Measurements from ENCODE around the gene MBD5. TPM values are rescaled to one million over a fixed set of nuclear protein-coding genes. Genes with fewer than 3 reads are reported as not detected.
"Not testable (repeated sequence)": the region's sequence is repeated elsewhere in the genome, so short reads cannot be mapped to it uniquely, and the experiment has no call there.

Gene MBD5
- total RNA-seq, 1 donor from 2014 or later: 72.5 TPM

- intact Hi-C loops (cut with DNase I): no loop called here
- no peak for ATAC-seq
- no peak for DNase-seq (ENCODE audit: low spot score)
Measured at GRCh38 chr2:148526509-148527346, 505.8 kb downstream of the MBD5 start.

- intact Hi-C loops (cut with DNase I): no loop called here
- no peak for ATAC-seq
- DNase-seq (ENCODE audit: low spot score): no peak
Measured at GRCh38 chr2:148527488-148528340, 506.8 kb downstream of the MBD5 start.

- no peak for DNase-seq (ENCODE audit: low spot score)
- no peak for ATAC-seq
- intact Hi-C loops (cut with DNase I): no loop called here
Measured at GRCh38 chr2:148528356-148529064, 507.6 kb downstream of the MBD5 start.

- intact Hi-C loops (cut with DNase I): no loop called here
- ATAC-seq: no peak
- no peak for DNase-seq (ENCODE audit: low spot score)
Measured at GRCh38 chr2:148529745-148530144, 508.9 kb downstream of the MBD5 start.

GRCh38 chr2:148530350-148530749 is 509.5 kb downstream of the MBD5 start:
- intact Hi-C loops (cut with DNase I): no loop called here
- DNase-seq (ENCODE audit: low spot score) (no peak), ATAC-seq (no peak)

GRCh38 chr2:148531235-148531634 is 510.3 kb downstream of the MBD5 start:
- intact Hi-C loops (cut with DNase I): no loop called here
- DNase-seq (ENCODE audit: low spot score): no peak
- ATAC-seq: no peak

- intact Hi-C loops (cut with DNase I): no loop called here
- no peak for ATAC-seq
Measured at GRCh38 chr2:148531669-148532428, 511.0 kb downstream of the MBD5 start.

GRCh38 chr2:148533004-148533403 is 512.1 kb downstream of the MBD5 start:
- DNase-seq (ENCODE audit: low spot score): no peak
- no peak for ATAC-seq
- intact Hi-C loops (cut with DNase I): no loop called here

More at GRCh38 chr2:148531669-148532428, 511.0 kb downstream of the MBD5 start:
- no peak for DNase-seq (ENCODE audit: low spot score)

GRCh38 chr2:148533685-148534084 is 512.8 kb downstream of the MBD5 start:
- intact Hi-C loops (cut with DNase I): no loop called here
- no peak for ATAC-seq

GRCh38 chr2:148534416-148535204 is 513.7 kb downstream of the MBD5 start:
- DNase-seq (ENCODE audit: low spot score) (no peak), ATAC-seq (peak; percentile 87)
- intact Hi-C loops (cut with DNase I): no loop called here

More at GRCh38 chr2:148533685-148534084, 512.8 kb downstream of the MBD5 start:
- DNase-seq (ENCODE audit: low spot score): no peak

GRCh38 chr2:148538375-148538774 is 517.5 kb downstream of the MBD5 start:
- DNase-seq (ENCODE audit: low spot score): no peak
- intact Hi-C loops (cut with DNase I): no loop called here
- ATAC-seq: no peak

GRCh38 chr2:148540022-148540421 is 519.1 kb downstream of the MBD5 start:
- no peak for ATAC-seq
- DNase-seq (ENCODE audit: low spot score): no peak
- intact Hi-C loops (cut with DNase I): no loop called here

- DNase-seq (ENCODE audit: low spot score) (no peak), ATAC-seq (no peak)
- intact Hi-C loops (cut with DNase I): no loop called here
Measured at GRCh38 chr2:148541792-148542191, 520.9 kb downstream of the MBD5 start.

GRCh38 chr2:148542614-148543013 is 521.7 kb downstream of the MBD5 start:
- no peak for ATAC-seq
- intact Hi-C loops (cut with DNase I): no loop called here
- DNase-seq (ENCODE audit: low spot score): no peak

GRCh38 chr2:148543088-148543540 is 522.2 kb downstream of the MBD5 start:
- intact Hi-C loops (cut with DNase I); ATAC-seq; DNase-seq (ENCODE audit: low spot score): not testable (repeated sequence)

- ATAC-seq: peak; percentile 20
Measured at GRCh38 chr2:148545390-148546256, 524.7 kb downstream of the MBD5 start.

GRCh38 chr2:148546270-148546669 is 525.4 kb downstream of the MBD5 start:
- no peak for ATAC-seq

More at GRCh38 chr2:148545390-148546256, 524.7 kb downstream of the MBD5 start:
- intact Hi-C loops (cut with DNase I): no loop called here
- no peak for DNase-seq (ENCODE audit: low spot score)

More at GRCh38 chr2:148546270-148546669, 525.4 kb downstream of the MBD5 start:
- intact Hi-C loops (cut with DNase I): no loop called here
- DNase-seq (ENCODE audit: low spot score): no peak

Measured in sciatic nerve (tissue), 2 donors.